HL-60/S4 treated with phorbol 12-myristate 13-acetate at 8.2 ng/mL for 4 days and 3 days (cell line): ENCODE measurements around the gene FOXC1.

Source experiments
- in situ Hi-C: fragments of 300-500 bp; cut with MboI; formaldehyde crosslinking; loops from 2 replicates; pipeline ENCODE4 v1.15.0; 2022; ENCODE audit warnings: low sequenced_read_pairs

The FOXC1 gene

DNA sequence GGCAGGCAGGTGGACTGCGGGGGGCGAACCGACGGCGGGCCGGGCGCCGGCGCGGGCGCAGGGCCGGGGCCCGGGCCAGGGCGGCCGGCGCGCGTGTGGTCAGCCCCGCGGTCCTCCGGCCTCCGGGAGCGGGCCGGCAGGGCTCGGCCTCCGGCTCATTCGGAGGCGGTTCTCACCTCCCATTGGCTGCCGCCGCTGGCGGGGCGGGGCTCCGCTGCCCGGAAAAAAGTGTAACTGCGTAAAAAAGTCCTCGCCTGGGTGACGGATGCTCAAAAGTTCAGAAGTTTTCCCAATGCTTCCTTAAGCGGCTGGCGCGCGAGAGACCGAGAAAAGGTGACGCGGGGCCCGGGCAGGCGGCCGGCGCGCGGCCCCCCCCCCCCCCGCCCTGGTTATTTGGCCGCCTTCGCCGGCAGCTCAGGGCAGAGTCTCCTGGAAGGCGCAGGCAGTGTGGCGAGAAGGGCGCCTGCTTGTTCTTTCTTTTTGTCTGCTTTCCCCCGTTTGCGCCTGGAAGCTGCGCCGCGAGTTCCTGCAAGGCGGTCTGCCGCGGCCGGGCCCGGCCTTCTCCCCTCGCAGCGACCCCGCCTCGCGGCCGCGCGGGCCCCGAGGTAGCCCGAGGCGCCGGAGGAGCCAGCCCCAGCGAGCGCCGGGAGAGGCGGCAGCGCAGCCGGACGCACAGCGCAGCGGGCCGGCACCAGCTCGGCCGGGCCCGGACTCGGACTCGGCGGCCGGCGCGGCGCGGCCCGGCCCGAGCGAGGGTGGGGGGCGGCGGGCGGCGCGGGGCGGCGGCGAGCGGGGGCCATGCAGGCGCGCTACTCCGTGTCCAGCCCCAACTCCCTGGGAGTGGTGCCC lies at the start of gene FOXC1:
Gene FOXC1 (plus strand): TSS at position 268 of the 849 bp plus-strand sequence. CDS start 531 bp downstream, at position 799.
- in situ Hi-C loops = no loop called here

GRCh38 chr6:1560281-1561058 lies 49.2 kb upstream of the FOXC1 start:
- in situ Hi-C loops = no loop called here

DNA sequence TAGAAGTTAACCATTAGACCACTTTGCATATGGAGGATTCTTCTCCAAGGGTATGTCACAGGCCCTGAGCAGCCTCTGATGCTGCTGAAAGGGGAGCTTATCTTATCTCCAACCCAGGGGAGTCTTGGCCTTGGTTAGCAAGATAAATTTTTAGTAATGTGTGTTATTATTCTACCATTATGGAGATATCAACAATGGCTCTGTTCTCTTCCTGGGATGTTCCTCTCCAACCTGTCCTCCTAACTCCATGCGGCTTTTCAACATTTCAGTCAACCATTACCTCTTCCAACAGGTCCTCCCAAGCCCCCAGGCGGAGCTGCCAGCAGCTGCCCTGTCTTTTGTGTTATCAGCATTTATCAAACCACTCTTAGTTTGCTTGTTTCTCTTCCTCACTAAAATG lies 48.4 kb upstream of the FOXC1 start:
- in situ Hi-C loops = no loop called here

DNA sequence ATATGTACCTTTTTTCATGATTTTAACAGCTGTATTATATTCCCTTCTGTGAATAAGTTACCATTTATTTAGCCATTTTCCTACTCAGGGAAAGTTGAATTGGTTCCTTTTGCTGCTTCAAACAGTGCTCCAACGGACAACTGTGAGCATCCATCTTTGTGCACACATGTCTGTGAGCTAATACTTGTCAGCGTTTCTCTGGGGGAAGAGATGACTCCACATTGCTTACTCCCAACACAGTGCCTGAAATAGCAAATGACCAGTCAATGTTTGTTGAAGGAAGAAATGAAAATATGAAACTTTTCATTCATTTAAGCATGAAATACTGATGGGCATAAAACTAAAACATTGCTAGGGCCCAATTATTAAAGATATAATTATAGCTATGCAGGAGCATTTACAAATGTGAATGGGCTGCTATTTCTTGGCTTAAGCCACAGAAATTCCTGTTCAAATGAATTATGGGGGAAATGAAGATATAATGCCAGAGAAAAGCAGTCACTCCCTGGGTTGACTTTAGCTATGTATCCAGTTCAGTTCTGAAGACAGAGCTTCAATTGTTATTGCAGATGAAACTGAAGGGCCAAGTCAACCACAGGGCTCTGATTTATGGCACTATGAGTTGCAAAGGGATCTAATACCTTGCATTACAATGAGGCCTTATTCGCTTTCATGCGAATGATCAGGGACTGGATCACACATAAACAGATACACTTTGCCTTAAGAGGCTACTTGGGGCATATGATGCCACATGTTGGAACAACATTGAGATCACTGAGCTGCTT lies 47.4 kb upstream of the FOXC1 start:
- in situ Hi-C loops = no loop called here

GRCh38 chr6:1569377-1569776 lies 40.3 kb upstream of the FOXC1 start:
- in situ Hi-C loops = no loop called here

DNA sequence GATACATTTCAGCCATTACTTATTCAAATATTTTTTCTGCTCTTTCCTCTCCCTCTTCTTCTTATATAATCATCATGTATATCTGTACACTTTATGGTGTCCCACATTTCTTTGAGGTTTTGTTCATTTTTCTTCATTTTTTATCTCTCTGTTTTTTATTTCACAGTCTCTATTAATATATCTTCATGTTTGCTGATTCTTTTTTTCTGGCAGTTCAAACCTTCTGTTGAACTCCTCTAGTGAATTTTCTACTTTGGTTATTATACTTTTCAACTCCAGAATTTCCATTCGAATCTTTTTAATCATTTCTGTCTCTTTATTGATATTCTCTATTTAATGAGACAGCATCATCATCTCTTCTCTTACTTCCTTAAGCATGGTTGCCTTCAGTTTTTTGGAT lies 38.9 kb upstream of the FOXC1 start:
- in situ Hi-C loops = no loop called here

GRCh38 chr6:1572892-1573291 lies 36.8 kb upstream of the FOXC1 start:
- in situ Hi-C loops = no loop called here

GRCh38 chr6:1574083-1574761 lies 35.5 kb upstream of the FOXC1 start:
- in situ Hi-C loops = no loop called here

DNA sequence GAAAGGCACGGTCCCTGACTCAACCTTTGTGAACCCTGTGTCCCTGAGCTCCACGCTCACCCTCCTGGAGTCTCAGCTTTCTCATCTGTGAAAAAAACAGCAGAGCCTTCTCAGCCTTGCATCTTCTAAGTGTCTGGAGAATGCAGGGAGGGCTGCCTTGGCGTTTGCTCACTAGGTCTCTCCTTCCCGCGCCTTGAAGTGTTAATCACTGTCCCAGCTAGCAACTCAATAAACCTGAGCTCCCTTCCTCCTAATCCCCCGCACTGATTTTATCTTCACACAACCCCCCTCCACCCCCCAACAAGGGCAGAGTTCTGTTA lies 34.9 kb upstream of the FOXC1 start:
- in situ Hi-C loops = loop anchor here (25.0 kb wide), 2 partner anchors 787 to 1062 kb away; no protein-coding TSS in a partner anchor

- in situ Hi-C loops = loop anchor here (25.0 kb wide), 2 partner anchors 787 to 1062 kb away; no protein-coding TSS in a partner anchor
These were observed 34.3 kb upstream of the FOXC1 start for GRCh38 chr6:1575210-1576041.

- in situ Hi-C loops = loop anchor here (25.0 kb wide), 2 partner anchors 786 to 1061 kb away; no protein-coding TSS in a partner anchor
These were observed 33.5 kb upstream of the FOXC1 start for GRCh38 chr6:1576166-1576565.

DNA sequence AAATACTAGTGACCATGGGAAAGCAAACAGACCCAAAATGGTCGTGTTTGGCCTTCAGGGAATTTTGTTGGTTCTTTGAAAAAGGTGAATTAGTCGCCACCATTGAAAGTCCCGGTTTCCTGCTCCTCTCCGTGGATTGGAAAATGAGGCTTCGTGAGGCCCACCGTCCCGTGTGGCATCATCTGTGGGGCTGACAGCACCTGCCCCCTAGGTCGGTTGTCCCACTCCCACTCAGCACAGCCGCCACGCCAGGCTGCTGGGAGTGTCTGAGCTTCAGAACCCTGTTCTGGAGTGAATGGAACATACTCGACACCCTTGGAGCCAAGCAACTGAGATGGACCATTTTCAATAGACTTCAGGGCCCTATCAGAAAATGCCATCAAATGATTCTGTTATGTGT lies 33.0 kb upstream of the FOXC1 start:
- in situ Hi-C loops = loop anchor here (25.0 kb wide), 2 partner anchors 786 to 1061 kb away; no protein-coding TSS in a partner anchor

DNA sequence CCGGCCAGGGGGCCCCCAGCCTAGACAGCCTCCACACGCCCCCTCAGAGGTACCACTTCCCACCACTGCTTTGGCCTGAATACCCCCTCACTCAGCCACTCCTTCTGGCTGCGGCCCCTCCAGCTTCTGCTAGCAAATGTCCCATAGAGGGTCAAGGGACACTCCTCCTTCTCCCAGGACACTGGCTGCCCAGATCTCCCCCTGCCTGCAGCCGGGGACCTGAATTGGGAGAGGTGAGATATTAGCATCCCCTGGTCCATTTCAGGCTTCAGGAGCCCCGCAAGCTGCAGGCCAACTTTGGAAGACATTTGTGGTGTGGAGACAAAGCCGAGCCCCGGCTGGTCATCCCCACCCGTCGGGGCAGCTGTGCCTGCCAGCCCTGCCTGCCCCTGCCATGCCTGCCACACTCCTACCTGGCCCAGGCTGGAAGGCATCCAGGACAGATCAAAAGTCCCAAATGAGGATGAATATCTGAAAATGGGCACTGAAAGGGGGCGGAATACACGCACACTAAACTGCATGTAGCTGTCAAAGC lies 32.5 kb upstream of the FOXC1 start:
- in situ Hi-C loops = loop anchor here (25.0 kb wide), 2 partner anchors 785 to 1060 kb away; no protein-coding TSS in a partner anchor

DNA sequence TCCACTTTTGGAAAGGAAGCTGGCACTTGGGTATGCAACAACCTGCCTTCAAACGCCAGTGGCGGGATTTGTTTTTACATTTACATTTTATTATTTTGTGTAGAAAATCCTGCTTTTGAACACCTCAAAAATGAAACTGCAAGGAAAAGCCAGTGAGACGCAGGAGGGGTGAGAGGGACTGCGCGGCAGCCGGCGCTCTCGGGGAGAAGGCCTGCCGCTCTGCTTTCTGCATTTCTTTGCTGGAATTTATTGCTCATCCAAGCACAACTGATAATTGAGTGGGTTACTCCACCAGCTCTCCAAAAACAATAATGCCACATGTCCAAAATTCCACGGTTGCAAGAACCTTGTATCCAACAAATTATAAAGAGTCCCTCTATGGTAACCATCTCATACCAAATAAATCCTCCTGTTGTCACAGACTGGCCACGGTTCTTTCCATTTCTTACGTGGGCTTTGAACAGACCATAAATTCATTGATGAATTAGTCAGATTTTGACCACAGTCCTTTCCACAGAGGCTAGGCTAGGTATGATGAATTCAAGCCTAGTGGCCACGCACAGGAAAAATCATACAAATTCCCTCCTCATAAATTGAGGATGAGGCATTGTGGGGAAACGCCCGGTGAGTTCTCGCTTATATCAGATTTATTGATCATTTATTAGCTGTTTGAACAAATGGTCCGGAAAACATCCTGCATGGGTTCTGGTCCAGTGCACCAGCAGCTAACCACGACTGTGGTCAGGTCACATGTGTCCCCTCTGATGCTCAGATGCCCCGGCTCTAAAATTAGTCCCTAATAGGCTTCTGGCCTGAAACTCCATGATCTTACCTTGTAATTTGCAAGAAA lies 31.6 kb upstream of the FOXC1 start:
- in situ Hi-C loops = loop anchor here (25.0 kb wide), 2 partner anchors 784 to 1059 kb away; no protein-coding TSS in a partner anchor

DNA sequence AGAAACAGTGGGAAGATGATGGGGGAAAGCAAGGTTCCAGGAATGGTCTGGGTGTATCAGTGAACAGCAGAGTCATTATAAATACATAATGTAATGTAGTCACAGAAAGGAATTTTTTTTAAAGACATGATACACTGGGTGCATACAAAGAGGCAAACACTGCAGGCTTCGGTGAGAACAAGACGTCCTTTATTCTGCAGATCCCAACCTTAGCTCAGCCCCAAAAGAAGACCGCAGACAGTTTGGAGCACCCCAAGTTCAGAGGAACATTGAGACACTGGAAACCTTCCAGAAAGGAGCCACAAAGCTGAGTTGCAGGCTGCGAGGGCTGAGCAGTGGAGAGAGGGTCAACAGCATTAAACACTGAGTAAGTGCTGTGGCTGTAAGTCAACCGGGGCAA lies 30.6 kb upstream of the FOXC1 start:
- in situ Hi-C loops = loop anchor here (25.0 kb wide), 2 partner anchors 783 to 1058 kb away; no protein-coding TSS in a partner anchor

- in situ Hi-C loops = loop anchor here (25.0 kb wide), 2 partner anchors 782 to 1057 kb away; no protein-coding TSS in a partner anchor
These were observed 29.6 kb upstream of the FOXC1 start for GRCh38 chr6:1580109-1580508.

GRCh38 chr6:1580585-1580984 lies 29.1 kb upstream of the FOXC1 start:
- in situ Hi-C loops = loop anchor here (25.0 kb wide), 2 partner anchors 782 to 1057 kb away; no protein-coding TSS in a partner anchor
